Stimulated activated CD4-positive, alpha-beta T cell treated with anti-CD3 and anti-CD28 coated beads, Interleukin-4, amount 100 ng/mL, for 1 hour (primary cell): ENCODE measurements around the gene BDH2.
A peak's percentile ranks its signal among the peaks of the same experiment; 100 is the strongest.

Experiments used
- DNase-seq: peaks from one replicate; pipeline ENCODE4 v3.0.0-alpha.2; 2020

BDH2 gene

GRCh38 chr4:103099691-103100392 lies at the start of gene BDH2:
BDH2 (minus strand) TSS chr4:103099834; CDS start chr4:103096254, 3,580 bp downstream.
- DNase-seq, result no peak

DNA sequence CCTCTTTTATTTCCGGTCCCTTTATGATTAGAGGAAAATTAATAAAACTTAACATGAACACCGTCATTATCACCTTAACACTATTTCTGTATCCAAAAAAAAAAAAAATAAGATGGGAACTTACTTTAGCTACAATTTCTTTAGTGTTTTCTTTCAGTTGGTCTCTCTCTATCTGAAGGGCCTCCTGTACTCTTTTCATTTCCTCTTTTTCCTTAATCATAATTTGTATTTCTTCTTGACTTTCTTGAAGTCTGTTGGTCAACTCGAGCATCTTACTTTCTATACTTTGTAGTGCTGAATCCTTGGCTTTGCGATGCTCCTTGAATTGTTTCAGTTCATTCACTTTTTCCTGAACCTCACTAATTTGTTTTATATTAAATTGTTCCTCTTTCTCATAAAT lies 45.3 kb upstream of the BDH2 start:
- no peak for DNase-seq

DNA sequence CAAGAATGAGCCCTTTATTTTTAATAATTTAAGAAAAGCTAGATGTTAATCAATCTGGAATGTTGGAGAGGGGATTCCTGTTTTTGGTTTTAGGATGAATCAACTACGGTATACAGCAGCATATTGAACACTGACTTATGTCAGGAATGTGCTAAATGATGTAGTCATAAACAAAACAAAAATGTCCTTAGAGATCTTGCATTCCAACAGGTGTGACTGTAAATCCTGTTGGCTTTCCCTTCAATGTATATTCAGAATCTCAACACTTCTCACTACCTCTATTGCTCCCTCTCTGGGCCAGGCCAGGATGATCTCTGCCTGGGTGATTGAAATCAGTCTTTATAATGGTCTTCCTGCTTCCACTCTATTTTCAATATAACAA lies 37.8 kb upstream of the BDH2 start:
- DNase-seq, result no peak

DNA sequence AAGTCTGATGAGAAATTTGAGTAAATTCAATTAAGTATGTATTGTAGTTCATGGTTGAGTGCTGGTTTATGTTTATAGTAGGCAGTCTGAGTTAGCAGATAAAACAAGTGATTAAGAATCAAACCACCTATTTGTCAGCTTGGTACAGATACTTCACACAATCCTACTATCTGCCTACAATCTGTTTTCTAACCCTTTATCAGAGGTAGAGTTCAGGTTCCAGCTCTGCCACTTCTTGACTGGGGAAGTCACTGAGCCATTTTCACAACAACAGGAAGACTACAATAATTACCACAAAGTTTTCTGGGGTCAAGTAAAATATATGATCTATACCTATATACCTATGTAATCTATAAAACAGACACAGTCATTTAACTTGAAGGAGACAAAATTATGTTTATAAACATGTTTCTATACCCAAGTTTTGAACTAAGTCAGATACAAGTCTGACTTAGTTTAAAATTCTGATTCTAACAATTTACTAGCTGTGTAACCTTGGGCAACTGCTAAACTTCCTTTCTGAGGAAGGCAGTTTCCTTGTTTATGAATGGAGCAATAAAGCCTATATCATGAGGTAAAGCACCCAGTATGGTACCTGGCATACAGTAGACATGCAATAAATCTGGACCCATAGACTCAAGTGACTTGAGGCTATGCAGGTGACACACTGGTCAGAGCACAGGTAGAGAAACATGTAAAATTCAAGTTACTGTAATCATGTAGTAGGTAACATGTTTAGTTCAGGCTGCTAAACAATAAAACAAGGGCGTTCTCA lies 37.2 kb upstream of the BDH2 start:
- DNase-seq, result no peak

DNA sequence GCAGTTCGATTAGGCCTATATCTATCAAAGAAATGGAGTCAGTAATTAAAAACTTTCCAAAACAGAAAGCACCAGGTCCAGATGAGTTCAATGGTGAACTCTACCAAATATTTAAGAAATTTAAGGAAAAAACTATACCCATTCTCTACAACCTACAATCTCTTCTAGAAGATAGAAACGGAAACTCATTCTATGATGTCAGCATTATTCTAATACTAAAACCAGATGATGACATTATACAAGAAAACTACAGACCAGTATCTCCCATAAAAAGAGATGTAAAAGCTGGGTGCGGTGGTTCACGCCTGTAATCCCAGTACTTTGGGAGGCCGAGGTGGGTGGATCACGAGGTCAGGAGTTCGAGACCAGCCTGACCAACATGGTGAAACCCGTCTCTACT lies 29.5 kb upstream of the BDH2 start:
- no peak for DNase-seq

DNA sequence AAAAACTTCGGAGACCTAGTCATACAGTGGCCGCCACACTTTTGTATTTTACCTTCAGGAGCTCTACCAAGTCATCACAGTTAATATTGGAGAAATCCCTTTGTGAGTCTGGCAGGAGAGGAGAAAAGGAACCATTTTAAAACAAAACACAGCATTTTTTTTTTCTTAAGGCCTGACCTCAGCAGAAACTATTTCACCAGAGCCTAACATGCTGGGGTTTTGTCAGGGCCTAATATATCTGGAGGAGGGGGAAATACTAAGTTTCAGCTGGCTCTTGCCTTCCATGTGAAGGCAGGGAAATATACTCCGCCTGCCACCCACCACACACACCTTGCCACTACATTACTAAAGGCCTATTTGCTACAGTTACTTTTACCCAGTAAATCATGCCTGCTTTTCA lies 26.5 kb upstream of the BDH2 start:
- no peak for DNase-seq

GRCh38 chr4:103123114-103123513 lies 23.5 kb upstream of the BDH2 start:
- no peak for DNase-seq

GRCh38 chr4:103118166-103118565 lies 18.5 kb upstream of the BDH2 start:
- no peak for DNase-seq

DNA sequence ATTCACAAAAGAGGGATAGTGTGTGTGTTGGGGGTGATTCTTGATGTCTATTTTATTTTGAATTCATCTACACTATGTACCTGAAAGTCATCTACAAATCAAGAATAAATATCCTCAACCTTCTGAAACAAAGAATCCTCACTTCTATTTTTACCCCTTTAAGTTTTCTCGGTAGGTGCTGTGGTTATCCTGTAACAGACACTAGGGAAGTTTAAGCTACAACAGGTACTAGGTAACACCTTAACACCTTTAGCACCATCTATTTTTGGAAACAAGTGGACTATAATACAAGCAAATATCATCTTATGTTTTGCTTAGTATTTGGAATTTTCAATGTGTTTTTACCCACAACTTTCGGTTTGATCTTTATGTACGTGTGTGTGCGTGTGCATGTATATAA lies 12.0 kb upstream of the BDH2 start:
- DNase-seq, result no peak

- DNase-seq, result no peak
Observed at GRCh38 chr4:103108542-103108941, 8.9 kb upstream of the BDH2 start.

GRCh38 chr4:103105558-103106356 lies 6.1 kb upstream of the BDH2 start:
- no peak for DNase-seq

GRCh38 chr4:103104886-103105285 lies 5.3 kb upstream of the BDH2 start:
- no peak for DNase-seq

GRCh38 chr4:103100691-103101090 lies 1.1 kb upstream of the BDH2 start:
- no peak for DNase-seq

GRCh38 chr4:103098756-103099440 lies 736 bp downstream of the BDH2 start:
- no peak for DNase-seq

- no peak for DNase-seq
Observed at GRCh38 chr4:103098341-103098740, 1.3 kb downstream of the BDH2 start.

- no peak for DNase-seq
Observed at GRCh38 chr4:103097112-103097511, 2.5 kb downstream of the BDH2 start.

- DNase-seq, result no peak
Observed at GRCh38 chr4:103095080-103095479, 4.6 kb downstream of the BDH2 start.

DNA sequence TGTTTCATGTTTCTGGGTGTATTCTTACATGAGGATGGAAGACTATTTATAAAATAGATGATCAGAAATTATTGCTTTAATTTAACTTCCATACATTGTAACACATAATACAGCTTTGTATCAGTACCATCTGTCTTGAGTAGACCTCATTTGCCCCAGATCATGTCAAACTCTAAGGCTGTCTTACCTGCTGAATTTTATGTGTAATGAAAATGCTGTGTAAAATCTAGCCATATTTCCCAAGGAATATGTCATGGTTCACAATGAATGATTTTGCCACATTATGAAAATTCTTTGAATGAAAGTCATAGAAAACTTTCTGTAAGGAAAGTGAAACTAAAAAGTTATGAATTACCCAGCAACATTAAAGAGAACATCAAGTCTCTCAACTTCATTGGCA lies 7.4 kb downstream of the BDH2 start:
- DNase-seq, result no peak

- peak; percentile 17 for DNase-seq
Observed at GRCh38 chr4:103091601-103092223, 7.9 kb downstream of the BDH2 start.

- no peak for DNase-seq
Observed at GRCh38 chr4:103089481-103089880, 10.2 kb downstream of the BDH2 start.

GRCh38 chr4:103086551-103086950 lies 13.1 kb downstream of the BDH2 start:
- no peak for DNase-seq

GRCh38 chr4:103085555-103086196 lies 14.0 kb downstream of the BDH2 start:
- DNase-seq, result no peak
